Neutrophil (primary cell): ENCODE data around the gene OMG.
"Not testable (repeated sequence)": the region's sequence is repeated elsewhere in the genome, so short reads cannot be mapped to it uniquely, and the experiment has no call there.

Source experiments
- H3K27ac ChIP-seq: fragments of 200-600 bp; sonication (generic); 2 replicates; pipeline ENCODE4 v1.5.1; 2016; ENCODE audit warnings: mild to moderate bottlenecking, moderate library complexity
- H3K27me3 ChIP-seq: fragments of 200-600 bp; sonication (generic); 2 replicates; pipeline ENCODE4 v1.6.0; 2016; ENCODE audit warnings: mild to moderate bottlenecking
- H3K36me3 ChIP-seq: fragments of 200-600 bp; sonication (generic); 2 replicates; pipeline ENCODE4 v1.5.1; 2017
- H3K4me1 ChIP-seq, 2 experiments: fragments of 200-600 bp in 1 of 2; sonication (generic) in 1 of 2; 1 replicate in 1 of 2; 2 replicates in 1 of 2; pipeline versions ENCODE4 v1.5.1 to v1.6.1; 2013 to 2016; ENCODE audit warnings: low read depth in 1 of 2, low read length in 1 of 2, mild to moderate bottlenecking in 1 of 2, moderate library complexity in 1 of 2; ENCODE audit not compliant: control insufficient read depth in 1 of 2, insufficient read depth in 1 of 2
- H3K4me3 ChIP-seq, 2 experiments: fragments of 200-600 bp in 1 of 2; sonication (generic) in 1 of 2; 1 replicate in 1 of 2; 2 replicates in 1 of 2; pipeline ENCODE4 v1.5.1; 2013 to 2016; ENCODE audit warnings: low read depth in 1 of 2, low read length in 1 of 2, mild to moderate bottlenecking in 1 of 2, moderate library complexity in 1 of 2
- H3K9me3 ChIP-seq: fragments of 200-600 bp; sonication (generic); 2 replicates; pipeline ENCODE4 v1.5.1; 2016
- TF ChIP-seq, protein P1 (sequence below): fragments of 200-600 bp; sonication (generic); IDR thresholded peaks from 2 replicates; pipeline ENCODE4 v1.5.1; 2016; ENCODE audit warnings: antibody characterized with exemption

OMG gene

DNA sequence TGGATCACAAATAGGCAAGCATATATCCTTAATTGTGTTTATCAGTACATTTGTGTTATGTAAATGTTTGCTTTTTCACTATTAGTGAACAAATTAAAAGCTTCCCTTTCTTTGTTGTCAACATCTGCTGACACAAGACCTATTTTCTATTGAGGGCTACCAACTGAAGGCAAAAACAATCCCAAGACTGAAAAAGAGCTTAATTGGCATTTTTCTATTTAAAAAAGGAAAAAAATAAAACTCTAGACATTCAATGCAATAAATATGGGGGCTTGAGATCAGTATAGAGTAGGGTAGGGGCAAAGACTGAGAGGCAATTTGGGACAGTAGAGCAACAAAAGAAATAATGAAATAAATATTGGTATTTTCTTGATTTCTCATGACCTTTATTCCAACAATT lies 24.2 kb downstream of the OMG start:
- Histone ChIP-seq H3K27ac (peak overlapping the region; percentile 81), H3K4me3 (no peak overlapping the region)

GRCh38 chr17:31272236-31272635 lies 24.8 kb downstream of the OMG start:
- Histone ChIP-seq H3K36me3 (no peaks in the 10 kb centered on the region), H3K27me3 (no peaks in the 10 kb centered on the region), H3K27ac (no peak overlapping the region), H3K4me3 (no peak overlapping the region), H3K9me3 (no peaks in the 10 kb centered on the region), H3K4me1 (peaks cover 49 to 54% of the 10 kb centered on the region in 2 experiments)
- TF ChIP-seq, protein P1, sequence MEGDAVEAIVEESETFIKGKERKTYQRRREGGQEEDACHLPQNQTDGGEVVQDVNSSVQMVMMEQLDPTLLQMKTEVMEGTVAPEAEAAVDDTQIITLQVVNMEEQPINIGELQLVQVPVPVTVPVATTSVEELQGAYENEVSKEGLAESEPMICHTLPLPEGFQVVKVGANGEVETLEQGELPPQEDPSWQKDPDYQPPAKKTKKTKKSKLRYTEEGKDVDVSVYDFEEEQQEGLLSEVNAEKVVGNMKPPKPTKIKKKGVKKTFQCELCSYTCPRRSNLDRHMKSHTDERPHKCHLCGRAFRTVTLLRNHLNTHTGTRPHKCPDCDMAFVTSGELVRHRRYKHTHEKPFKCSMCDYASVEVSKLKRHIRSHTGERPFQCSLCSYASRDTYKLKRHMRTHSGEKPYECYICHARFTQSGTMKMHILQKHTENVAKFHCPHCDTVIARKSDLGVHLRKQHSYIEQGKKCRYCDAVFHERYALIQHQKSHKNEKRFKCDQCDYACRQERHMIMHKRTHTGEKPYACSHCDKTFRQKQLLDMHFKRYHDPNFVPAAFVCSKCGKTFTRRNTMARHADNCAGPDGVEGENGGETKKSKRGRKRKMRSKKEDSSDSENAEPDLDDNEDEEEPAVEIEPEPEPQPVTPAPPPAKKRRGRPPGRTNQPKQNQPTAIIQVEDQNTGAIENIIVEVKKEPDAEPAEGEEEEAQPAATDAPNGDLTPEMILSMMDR = no peak

More for the DNA sequence above, 24.2 kb downstream of the OMG start:
- TF ChIP-seq, protein P1 = no peak
- Histone ChIP-seq H3K36me3 (no peaks in the 10 kb centered on the region), H3K4me1 (peaks cover 49 to 54% of the 10 kb centered on the region in 2 experiments), H3K27me3 (no peaks in the 10 kb centered on the region), H3K9me3 (no peaks in the 10 kb centered on the region)

DNA sequence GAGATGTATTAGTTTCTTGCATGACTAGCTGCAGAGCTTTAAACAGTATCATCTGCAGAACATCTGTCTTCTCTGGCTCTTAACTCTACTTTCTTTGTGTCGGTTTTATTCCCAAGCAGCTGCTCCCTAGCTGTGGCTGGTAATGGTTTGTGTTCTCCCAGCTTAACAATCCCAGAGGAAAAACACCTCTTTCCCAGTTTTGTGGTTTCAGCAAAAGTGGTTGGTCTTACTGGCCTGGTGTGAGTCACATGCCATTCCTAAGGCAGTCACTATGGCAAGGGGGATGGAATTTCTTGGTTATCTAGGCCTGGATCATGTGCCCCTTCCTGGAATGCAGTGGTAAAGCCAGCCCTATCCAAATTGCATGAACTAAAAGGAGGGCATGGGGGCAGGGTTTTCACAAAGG lies 27.5 kb downstream of the OMG start:
- Histone ChIP-seq H3K4me3 (no peak overlapping the region), H3K4me1 (peaks cover 36 to 38% of the 10 kb centered on the region in 2 experiments), H3K27ac (peak overlapping the region; percentile 1), H3K9me3 (no peaks in the 10 kb centered on the region), H3K36me3 (no peaks in the 10 kb centered on the region), H3K27me3 (no peaks in the 10 kb centered on the region)
- TF ChIP-seq, protein P1 = no peak

- Histone ChIP-seq H3K4me3 (no peak overlapping the region), H3K9me3 (no peaks in the 10 kb centered on the region), H3K27me3 (no peaks in the 10 kb centered on the region), H3K36me3 (no peaks in the 10 kb centered on the region), H3K4me1 (peaks cover 31 to 33% of the 10 kb centered on the region in 2 experiments), H3K27ac (peak overlapping the region; percentile 1)
- TF ChIP-seq, protein P1 = no peak
These were observed 27.9 kb downstream of the OMG start for GRCh38 chr17:31269036-31269577.

- H3K9me3 ChIP-seq = no peaks in the 10 kb centered on the region
- no peak overlapping the region for H3K4me3 ChIP-seq
- no peak overlapping the region for H3K27ac ChIP-seq
- H3K27me3 ChIP-seq = no peaks in the 10 kb centered on the region
- TF ChIP-seq, protein P1 = no peak
- H3K4me1 ChIP-seq = peaks cover 13% of the 10 kb centered on the region in 2 experiments
- H3K36me3 ChIP-seq = peaks cover 8% of the 10 kb centered on the region
These were observed 31.0 kb downstream of the OMG start for GRCh38 chr17:31266042-31266441.

DNA sequence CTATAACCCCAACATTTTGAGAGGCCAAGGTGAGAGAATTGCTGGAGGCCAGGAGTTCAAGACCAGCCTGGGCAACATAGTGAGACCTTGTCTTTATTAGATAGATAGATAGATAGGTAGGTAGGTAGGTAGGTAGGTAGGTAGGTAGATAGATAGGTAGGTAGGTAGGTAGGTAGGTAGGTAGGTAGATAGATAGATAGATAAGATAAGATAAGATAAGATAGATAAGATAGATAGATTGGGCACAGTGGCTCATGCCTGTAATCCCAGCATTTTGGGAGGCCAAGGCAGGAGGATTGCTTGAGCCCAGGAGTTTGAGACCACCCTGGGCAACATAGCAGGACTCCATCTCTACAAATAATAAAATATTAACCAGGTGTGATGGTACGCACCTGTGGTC lies 34.1 kb downstream of the OMG start:
- H3K4me3 ChIP-seq, H3K9me3 ChIP-seq, H3K36me3 ChIP-seq, H3K27ac ChIP-seq, H3K27me3 ChIP-seq, H3K4me1 ChIP-seq: not testable (repeated sequence)
